SH-SY5Y (cell line): Measurements from ENCODE around the gene MRPS14.

Experiments
- GATA2 ChIP-seq: IDR thresholded peaks from 2 replicates; pipeline ENCODE4 v1.6.1; 2011; ENCODE audit warnings: mild to moderate bottlenecking, low read depth, low read length
- GATA3 ChIP-seq: IDR thresholded peaks from 2 replicates; pipeline ENCODE4 v1.6.1; 2011; ENCODE audit warnings: low read depth, mild to moderate bottlenecking, low read length, moderate library complexity

- TF ChIP-seq GATA2 (no peak), GATA3 (no peak)
Observed at GRCh38 chr1:175072099-175072951, 49.1 kb upstream of the MRPS14 start.
